ENCODE data around the gene OLFML2B.

- TF ChIP-seq POLR2AphosphoS5 (IDR thresholded peaks at IDR 0.05; ENCODE audit: low read depth, low read length) (no peak), TAF1 (IDR thresholded peaks at IDR 0.05; ENCODE audit: borderline replicate concordance, insufficient read depth, low read length) (no peak), REST (IDR thresholded peaks at IDR 0.05; ENCODE audit: insufficient read depth in 1 of 2, low read depth in 2 of 2, low read length in 2 of 2) (no peak)
These were observed 36.1 kb upstream of the OLFML2B start for GRCh38 chr1:162059721-162060120.
